Adrenal gland (tissue), 12 donors: ENCODE results near the gene SLC39A1. TPM values are rescaled to one million over a fixed set of nuclear protein-coding genes. Genes with fewer than 3 reads are reported as not detected.

Experiments used
- DNase-seq, 7 donors: peaks; one replicate each; pipeline ENCODE4 v3.0.0-alpha.2; 2019 to 2020
- H3K27ac ChIP-seq, 5 donors: fragments of 200-600 bp; sonication (generic) in 4 of 5; 1 replicate in 3 of 5; 2 replicates in 2 of 5; pipeline versions ENCODE4 v1.5.1 to v1.8.0; 2016 to 2020; ENCODE audit warnings: mild to moderate bottlenecking in 1 of 5
- H3K27me3 ChIP-seq: fragments of 200-600 bp; 2 replicates; pipeline ENCODE4 v1.8.0; 2021
- H3K36me3 ChIP-seq, 2 donors: fragments of 200-600 bp; replicated peaks in 1 of 2; 1 replicate in 1 of 2; 2 replicates in 1 of 2; pipeline versions ENCODE4 v1.5.1 to v1.8.0; 2018 to 2022
- H3K4me1 ChIP-seq, 2 donors: fragments of 200-600 bp; replicated peaks in 1 of 2; 1 replicate in 1 of 2; 2 replicates in 1 of 2; pipeline versions ENCODE4 v1.5.1 to v1.8.0; 2018 to 2021
- H3K4me3 ChIP-seq, 4 donors: fragments of 200-600 bp; sonication (generic) in 3 of 4; one replicate each; pipeline ENCODE4 v1.5.1; 2016 to 2018
- H3K9me3 ChIP-seq, 3 donors: fragments of 200-600 bp; sonication (generic) in 1 of 3; replicated peaks in 1 of 3; 1 replicate in 2 of 3; 2 replicates in 1 of 3; pipeline versions ENCODE4 v1.5.1 to v1.8.0; 2016 to 2021
- CTCF ChIP-seq, 6 experiments: fragments of 450-650 bp in 4 of 6; fragments of 200-600 bp in 2 of 6; sonication (generic) in 1 of 6; IDR thresholded peaks; 1 replicate in 5 of 6; 2 replicates in 1 of 6; pipeline versions ENCODE4 v1.5.1 to v1.8.0; 2016 to 2021; ENCODE audit warnings: antibody characterized with exemption in 6 of 6, mild to moderate bottlenecking in 2 of 6, moderate library complexity in 1 of 6
- POLR2A ChIP-seq, 2 donors: fragments of 450-650 bp; IDR thresholded peaks; one replicate each; pipeline ENCODE4 v1.6.1; 2017; ENCODE audit warnings: antibody characterized with exemption in 2 of 2, mild to moderate bottlenecking in 2 of 2, moderate library complexity in 1 of 2
- whole genome bisulfite sequencing, 4 donors: extraction: QIAGEN DNeasy Blood & Tissue Kit in 2 of 4; methylation state at CpG; one replicate each; pipeline versions ENCODE4 v1.1.5 to v1.1.7; 2013 to 2017; 5-methylcytosine and 5-hydroxymethylcytosine counted together
- intact Hi-C, 2 donors: fragments of 100-400 bp; cut with DNase I; formaldehyde crosslinking; loops; one replicate each; pipeline versions ENCODE4 v1.14.1 to v1.15.0; 2022 to 2023
- polyA plus RNA-seq, 3 donors: library from polyadenylated mRNA; stranded (reverse); fragments of 200-250 nt in 2 of 3; fragments of 350-450 nt in 1 of 3; fragmentation: Illumina TruSeq in 1 of 3; extraction: RNeasy Lipid Tissue Mini Kit (QIAGEN cat#74804) in 1 of 3; gene quantifications; one replicate each; pipeline ENCODE4 v1.2.3, GENCODE V29; 2013 to 2014
- total RNA-seq, 9 donors: library from RNA; depleted of rRNA in 4 of 9; stranded (reverse); fragments of >200 nt in 4 of 9; fragments of 120-200 nt in 1 of 9; fragmentation: NEBNext Ultra II Directional in 1 of 9; extraction: Animal tissue kit (Norgen Biotek cat#: 25700) in 1 of 9; gene quantifications; one replicate each; pipeline versions ENCODE4 v1.1.0 to v1.2.4, GENCODE V29; 2013 to 2023
- donor health status: healthy with polysubstance abuse.
- donor health status: Bipolar disorder and iron deficiency.
- donor health status: DM: yes; HTN: yes; CAD: no.
- donor health status: DM: no; HTN: no; CAD: no.
- donor health status: DM: no; HTN: no; CAD: no.
- donor health status: DM: yes; HTN: yes; CAD: no.

The SLC39A1 gene
- total and polyA plus RNA-seq, 12 donors: 29.1 to 173 (median 112) TPM

DNA sequence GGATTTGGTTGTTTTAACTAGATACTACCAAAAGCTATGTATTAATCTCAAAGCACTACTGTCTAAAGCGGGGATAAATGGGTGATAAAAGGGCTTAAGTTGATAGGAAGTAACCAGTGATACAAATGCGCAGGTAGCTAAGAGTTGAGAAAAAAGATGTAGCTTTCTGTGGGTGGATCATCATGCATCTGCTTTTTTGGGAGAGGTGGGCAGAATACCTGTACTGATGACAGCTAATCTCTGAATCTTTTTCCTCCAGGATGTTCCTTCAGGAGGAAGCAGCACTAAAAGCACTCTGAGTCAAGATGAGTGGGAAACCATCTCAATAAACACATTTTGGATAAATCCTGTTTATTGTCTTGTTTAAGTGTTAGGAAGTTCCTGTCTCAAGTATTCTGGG, 28.5 kb upstream of the SLC39A1 start:
- peak overlapping the region in 3 of 5 donors; percentile 88 to 98 (median 96) for H3K27ac ChIP-seq
- peak overlapping the region in 2 of 4 donors; percentile 69 to 70 for H3K4me3 ChIP-seq
- TF ChIP-seq POLR2A (IDR thresholded peaks at IDR 0.05) (no peak), CTCF (IDR thresholded peaks at IDR 0.05) (no peak)
- intact Hi-C loops: no loop called here
- 79 to 92% (median 89%) methylated on average over 2 of the region's 2 CpGs for WGBS, 4 donors
- DNase-seq: no peak
- H3K4me1 ChIP-seq: peaks cover 10 to 33% of the 10 kb centered on the region in 2 donors
- H3K36me3 ChIP-seq: peaks cover 0 to 40% of the 10 kb centered on the region in 2 donors
- H3K9me3 ChIP-seq: no peaks in the 10 kb centered on the region
- H3K27me3 ChIP-seq: no peaks in the 10 kb centered on the region

- no peak for TF ChIP-seq CTCF (IDR thresholded peaks at IDR 0.05)
- TF ChIP-seq POLR2A (IDR thresholded peaks at IDR 0.05): no peak
- no peak for DNase-seq
- no peaks in the 10 kb centered on the region for H3K27me3 ChIP-seq
- H3K27ac ChIP-seq: peak overlapping the region in 4 of 5 donors; percentile 84 to 98 (median 92)
- H3K36me3 ChIP-seq: peaks cover 0 to 40% of the 10 kb centered on the region in 2 donors
- intact Hi-C loops: no loop called here
- H3K4me1 ChIP-seq: peaks cover 10 to 39% of the 10 kb centered on the region in 2 donors
- WGBS, 4 donors: 5 to 8% (median 6%) methylated on average over 9 of the region's 9 CpGs
- H3K9me3 ChIP-seq: no peaks in the 10 kb centered on the region
- peak overlapping the region; percentile 25 to 87 (median 70) for H3K4me3 ChIP-seq
Measured at GRCh38 chr1:153991151-153991630, 27.9 kb upstream of the SLC39A1 start.

DNA sequence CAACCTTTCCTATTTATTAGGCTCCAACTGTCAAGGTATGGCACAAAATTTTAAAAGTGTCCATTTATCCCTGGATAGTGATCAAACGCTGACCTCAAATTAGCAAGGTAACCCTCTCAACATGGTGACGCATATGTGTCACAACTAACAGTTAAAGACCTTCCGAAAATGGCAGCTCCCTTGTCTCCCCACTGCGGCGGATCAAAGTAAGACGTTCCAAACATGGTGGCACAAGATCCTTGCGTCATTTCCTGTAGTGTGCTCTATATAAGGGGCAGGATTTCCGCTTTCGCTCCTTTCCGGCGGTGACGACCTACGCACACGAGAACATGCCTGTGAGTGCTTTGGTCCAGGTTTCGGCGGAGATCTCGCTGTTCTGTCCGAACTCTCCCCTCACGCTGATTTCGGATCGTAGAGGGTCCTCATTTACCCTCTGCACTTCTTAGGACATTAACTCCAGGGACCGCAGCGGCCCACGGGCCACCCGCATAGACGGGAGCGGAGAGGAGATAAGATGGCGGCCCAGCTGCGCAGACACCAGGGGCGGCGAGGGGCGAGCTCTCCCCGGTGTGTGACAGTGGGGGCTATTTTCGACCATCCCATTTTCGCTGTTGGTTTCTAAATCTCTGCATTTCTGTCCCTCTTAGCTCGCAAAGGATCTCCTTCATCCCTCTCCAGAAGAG, 27.3 kb upstream of the SLC39A1 start, which contains the start of gene RPS27:
TSS of gene RPS27 (plus strand) at position 295 of the 683 bp plus-strand sequence. CDS start at position 330, 35 bp downstream.
- H3K4me3 ChIP-seq: peak within 1 kb of the TSS; percentile 25 to 87 (median 70)
- WGBS, 4 donors: 0 to 1% (median 0%) methylated on average over 32 to 36 of the region's 36 CpGs

More for the DNA sequence above, 27.3 kb upstream of the SLC39A1 start, which contains the start of gene RPS27:
- peak; percentile 92 to 98 (median 95) for DNase-seq
- H3K27me3 ChIP-seq: no peaks in the 10 kb centered on the region
- TF ChIP-seq POLR2A (IDR thresholded peaks at IDR 0.05) (peak; percentile 95 to 97), CTCF (IDR thresholded peaks at IDR 0.05) (peak in 1 of 6 experiments; percentile 20)
- H3K9me3 ChIP-seq: no peaks in the 10 kb centered on the region
- intact Hi-C loops: no loop called here
- peak within 1 kb of the TSS in 4 of 5 donors; percentile 84 to 98 (median 92) for H3K27ac ChIP-seq
- peaks cover 11 to 39% of the 10 kb centered on the region in 2 donors for H3K4me1 ChIP-seq
- peaks cover 0 to 40% of the 10 kb centered on the region in 2 donors for H3K36me3 ChIP-seq
